MM.1S (cell line): ENCODE results near the gene FAAH.

Experiments used
- EZH2 ChIP-seq: fragments of 300-600 bp; sonication (generic); optimal IDR thresholded peaks from 2 replicates; pipeline ENCODE3; 2017; ENCODE audit warnings: low read depth, mild to moderate bottlenecking, antibody characterized with exemption, low read length, mixed read lengths
- TF ChIP-seq, protein P1 (sequence below): fragments of 300-600 bp; sonication (generic); IDR thresholded peaks from 2 replicates; pipeline ENCODE4 v1.5.1; 2016; ENCODE audit warnings: antibody characterized with exemption, low read length, mixed read lengths

DNA sequence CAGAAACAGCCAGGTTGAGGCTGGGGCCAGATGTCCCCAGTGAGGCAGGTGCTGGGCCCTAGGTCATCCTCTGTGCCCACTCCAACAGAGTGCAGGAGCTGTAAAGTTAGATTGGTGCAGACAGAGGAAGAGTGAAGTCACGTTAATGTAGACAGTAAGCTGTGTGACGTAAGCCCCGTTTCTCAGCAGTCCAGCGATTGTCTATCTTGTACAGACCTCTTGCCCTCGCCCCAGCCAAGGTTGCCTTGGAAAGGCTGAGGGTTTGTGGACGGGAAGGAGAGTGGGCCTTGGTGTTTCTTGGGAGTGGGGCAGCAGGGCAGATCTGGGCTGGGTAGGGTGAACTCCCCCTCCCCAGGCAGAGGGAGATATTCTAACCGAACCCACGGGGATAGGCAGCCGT, 13.5 kb downstream of the FAAH start:
- TF ChIP-seq, protein P1, sequence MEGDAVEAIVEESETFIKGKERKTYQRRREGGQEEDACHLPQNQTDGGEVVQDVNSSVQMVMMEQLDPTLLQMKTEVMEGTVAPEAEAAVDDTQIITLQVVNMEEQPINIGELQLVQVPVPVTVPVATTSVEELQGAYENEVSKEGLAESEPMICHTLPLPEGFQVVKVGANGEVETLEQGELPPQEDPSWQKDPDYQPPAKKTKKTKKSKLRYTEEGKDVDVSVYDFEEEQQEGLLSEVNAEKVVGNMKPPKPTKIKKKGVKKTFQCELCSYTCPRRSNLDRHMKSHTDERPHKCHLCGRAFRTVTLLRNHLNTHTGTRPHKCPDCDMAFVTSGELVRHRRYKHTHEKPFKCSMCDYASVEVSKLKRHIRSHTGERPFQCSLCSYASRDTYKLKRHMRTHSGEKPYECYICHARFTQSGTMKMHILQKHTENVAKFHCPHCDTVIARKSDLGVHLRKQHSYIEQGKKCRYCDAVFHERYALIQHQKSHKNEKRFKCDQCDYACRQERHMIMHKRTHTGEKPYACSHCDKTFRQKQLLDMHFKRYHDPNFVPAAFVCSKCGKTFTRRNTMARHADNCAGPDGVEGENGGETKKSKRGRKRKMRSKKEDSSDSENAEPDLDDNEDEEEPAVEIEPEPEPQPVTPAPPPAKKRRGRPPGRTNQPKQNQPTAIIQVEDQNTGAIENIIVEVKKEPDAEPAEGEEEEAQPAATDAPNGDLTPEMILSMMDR: no peak
- TF ChIP-seq EZH2: no peak
